Measurements from ENCODE around the gene PIP5K1B.

- TF ChIP-seq CTCF (IDR thresholded peaks at IDR 0.05; ENCODE audit: low read depth, low read length, poor library complexity, severe bottlenecking) (no peak), EZH2phosphoT487 (IDR thresholded peaks at IDR 0.05; ENCODE audit: borderline replicate concordance, low read length) (no peak)
These were observed 220.1 kb downstream of the PIP5K1B start for GRCh38 chr9:68925175-68925574.
